K562 treated with DMSO at 1 percent for 48 hours (cell line): ENCODE data around the gene KRTAP10-2. TPM values are rescaled to one million over a fixed set of nuclear protein-coding genes. Genes with fewer than 3 reads are reported as not detected.

Source experiments
- total RNA-seq: library from RNA; unstranded; fragments of 300-600 nt; gene quantifications from 2 replicates; pipeline ENCODE4 v1.2.3, GENCODE V29; 2022; ENCODE audit warnings: low replicate concordance; ENCODE audit errors: extremely low read depth

The KRTAP10-2 gene, protein sequence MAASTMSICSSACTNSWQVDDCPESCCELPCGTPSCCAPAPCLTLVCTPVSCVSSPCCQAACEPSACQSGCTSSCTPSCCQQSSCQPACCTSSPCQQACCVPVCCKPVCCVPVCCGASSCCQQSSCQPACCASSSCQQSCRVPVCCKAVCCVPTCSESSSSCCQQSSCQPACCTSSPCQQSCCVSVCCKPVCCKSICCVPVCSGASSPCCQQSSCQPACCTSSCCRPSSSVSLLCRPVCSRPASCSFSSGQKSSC
- total RNA-seq, result not detected in 2 replicates

DNA sequence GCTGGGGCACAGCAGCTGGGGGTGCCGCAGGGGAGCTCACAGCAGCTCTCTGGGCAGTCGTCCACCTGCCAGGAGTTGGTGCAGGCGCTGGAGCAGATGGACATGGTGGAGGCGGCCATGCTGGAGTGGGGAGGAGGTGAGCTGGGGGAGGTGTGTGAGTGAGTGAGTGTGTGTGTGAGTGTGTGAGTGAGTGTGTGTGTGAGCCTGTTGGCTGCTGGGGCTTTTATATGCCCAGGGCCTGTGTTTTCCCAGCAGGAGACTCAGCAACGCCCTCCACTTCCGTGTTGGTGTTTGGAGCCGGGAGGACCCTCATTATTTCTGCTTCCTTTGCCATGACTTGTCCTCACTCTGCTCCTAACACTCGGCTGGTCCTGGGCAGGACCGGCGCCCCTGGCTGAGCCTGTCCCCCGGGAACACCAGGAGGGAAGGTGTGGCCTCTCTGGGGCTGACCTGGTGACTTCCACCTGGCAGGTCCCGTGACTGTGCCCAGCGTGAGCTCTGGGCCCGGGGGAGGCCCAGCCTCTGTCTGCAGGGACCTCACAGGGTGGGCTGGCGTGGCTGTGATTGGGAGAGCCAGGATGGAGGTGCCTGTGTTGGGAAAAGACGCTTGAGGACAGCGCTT, at the start of gene KRTAP10-2:
KRTAP10-2 (minus strand) TSS at position 166 of the 622 bp plus-strand sequence; CDS start at position 119, 47 bp downstream.

DNA sequence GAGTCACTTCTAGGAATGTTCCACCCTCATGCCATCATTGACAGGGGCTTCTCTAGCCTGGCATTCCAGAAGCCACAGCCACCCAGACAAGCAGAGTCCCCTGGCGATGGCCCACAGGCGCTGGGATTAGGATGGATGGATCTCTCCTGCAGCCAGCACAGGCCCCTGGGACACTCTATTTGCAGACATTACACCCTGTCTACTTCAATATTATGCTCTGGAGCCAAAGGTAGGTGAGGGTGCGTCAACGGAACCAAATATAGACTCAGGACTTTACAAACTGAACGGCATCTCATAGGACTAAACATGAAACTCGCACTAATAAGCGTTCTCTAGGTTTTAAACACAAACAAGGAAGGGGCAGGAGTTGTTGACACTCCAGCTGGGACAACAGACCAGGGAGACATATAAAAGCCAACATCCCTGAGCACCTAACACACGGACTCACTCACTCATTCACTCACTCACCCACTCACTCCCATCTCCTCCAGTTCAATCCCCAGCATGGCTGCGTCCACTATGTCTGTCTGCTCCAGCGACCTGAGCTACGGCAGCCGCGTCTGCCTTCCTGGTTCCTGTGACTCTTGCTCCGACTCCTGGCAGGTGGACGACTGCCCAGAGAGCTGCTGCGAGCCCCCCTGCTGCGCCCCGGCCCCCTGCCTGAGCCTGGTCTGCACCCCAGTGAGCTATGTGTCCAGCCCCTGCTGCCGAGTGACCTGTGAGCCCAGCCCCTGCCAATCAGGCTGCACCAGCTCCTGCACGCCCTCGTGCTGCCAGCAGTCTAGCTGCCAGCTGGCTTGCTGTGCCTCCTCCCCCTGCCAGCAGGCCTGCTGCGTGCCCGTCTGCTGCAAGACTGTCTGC, 49.0 kb upstream of the KRTAP10-2 start, which contains the start of gene KRTAP10-7:
KRTAP10-7 (plus strand) TSS at position 480 of the 861 bp plus-strand sequence; CDS start at position 505, 25 bp downstream.

DNA sequence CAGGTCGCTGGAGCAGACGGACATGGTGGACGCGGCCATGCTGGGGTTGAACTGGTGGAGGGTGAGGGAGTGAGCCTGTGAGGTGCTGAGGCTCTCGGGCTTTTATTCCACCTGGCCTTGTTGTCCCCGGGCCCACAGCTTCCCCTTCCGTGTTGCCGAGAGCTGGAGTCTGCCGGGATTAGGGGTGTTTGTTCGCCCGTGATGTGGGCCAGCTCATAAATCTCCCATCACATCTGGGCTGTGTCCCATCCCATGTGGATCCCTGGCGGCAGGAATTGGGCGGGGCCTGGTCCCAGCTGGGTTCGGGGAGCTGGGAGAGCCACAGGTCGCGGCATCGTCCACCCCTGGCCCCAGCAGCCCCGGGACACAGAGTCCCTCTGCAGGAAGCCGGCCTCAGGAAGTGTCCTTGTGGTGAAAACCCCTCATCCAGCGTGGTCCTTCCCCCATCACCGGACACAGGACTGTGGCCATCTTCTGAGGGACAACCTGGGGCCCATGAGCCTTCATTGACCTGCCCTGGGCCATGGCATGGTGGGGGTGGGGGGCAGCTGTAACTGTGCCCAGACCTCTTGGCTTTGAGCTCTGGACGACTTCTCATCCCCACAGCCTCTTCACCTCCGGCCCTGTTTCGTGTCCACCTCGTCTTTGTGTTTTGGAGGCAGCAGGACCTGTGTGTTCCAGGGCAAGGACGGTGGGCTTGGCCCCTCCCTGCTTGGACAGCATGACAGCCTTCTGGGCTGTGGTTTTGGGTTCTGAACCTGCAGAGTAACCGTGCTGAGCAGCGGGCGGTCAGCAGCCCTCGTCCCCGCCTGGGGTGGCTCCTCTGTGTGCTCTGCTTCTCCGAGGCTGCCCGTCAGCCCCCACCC, 41.4 kb upstream of the KRTAP10-2 start, which contains the start of gene KRTAP10-6:
KRTAP10-6 (minus strand) TSS at position 60 of the 866 bp plus-strand sequence; CDS start at position 39, 21 bp downstream.

DNA sequence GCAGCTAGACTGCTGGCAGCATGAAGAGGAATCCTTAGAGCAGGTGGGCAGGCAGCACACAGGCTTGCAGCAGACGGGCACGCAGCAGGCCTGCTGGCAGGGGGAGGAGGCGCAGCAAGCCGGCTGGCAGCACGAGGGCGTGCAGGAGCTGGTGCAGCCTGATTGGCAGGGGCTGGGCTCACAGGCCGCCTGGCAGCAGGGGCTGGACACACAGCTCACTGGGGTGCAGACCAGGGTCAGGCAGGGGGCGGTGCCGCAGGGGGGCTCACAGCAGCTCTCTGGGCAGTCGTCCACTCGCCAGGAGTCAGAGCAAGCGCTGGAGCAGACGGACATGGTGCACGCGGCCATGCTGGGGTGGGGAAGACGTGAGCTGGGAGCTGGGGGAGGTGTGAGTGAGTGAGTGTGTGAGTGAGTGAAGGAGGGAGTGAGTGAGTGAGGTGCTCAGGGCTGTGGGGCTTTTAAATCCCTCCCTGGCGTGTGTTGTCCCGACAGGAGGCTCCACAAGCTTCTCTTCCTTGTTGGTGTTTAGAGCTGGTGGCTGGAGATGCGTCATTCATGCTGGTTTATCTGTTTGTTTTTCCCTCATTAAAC, 29.0 kb upstream of the KRTAP10-2 start, which contains the start of gene KRTAP10-5:
KRTAP10-5 (minus strand) TSS at position 374 of the 591 bp plus-strand sequence; CDS start at position 348, 26 bp downstream.

DNA sequence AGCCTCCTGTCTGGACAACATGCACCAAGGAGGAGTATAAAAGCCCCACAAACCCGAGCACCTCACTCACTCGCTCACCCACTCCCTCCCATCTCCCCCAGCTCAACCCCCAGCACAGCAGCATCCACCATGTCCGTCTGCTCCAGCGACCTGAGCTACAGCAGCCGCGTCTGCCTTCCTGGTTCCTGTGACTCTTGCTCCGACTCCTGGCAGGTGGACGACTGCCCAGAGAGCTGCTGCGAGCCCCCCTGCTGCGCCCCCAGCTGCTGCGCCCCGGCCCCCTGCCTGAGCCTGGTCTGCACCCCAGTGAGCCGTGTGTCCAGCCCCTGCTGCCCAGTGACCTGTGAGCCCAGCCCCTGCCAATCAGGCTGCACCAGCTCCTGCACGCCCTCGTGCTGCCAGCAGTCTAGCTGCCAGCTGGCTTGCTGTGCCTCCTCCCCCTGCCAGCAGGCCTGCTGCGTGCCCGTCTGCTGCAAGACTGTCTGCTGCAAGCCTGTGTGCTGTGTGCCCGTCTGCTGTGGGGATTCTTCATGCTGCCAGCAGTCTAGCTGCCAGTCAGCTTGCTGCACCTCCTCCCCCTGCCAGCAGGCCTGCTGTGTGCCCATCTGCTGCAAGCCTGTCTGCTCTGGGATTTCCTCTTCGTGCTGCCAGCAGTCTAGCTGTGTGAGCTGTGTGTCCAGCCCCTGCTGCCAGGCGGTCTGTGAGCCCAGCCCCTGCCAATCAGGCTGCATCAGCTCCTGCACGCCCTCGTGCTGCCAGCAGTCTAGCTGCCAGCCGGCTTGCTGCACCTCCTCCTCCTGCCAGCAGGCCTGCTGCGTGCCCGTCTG, 22.5 kb upstream of the KRTAP10-2 start, which contains the start of gene KRTAP10-4:
KRTAP10-4 (plus strand) TSS at position 100 of the 827 bp plus-strand sequence; CDS start at position 130, 30 bp downstream.

DNA sequence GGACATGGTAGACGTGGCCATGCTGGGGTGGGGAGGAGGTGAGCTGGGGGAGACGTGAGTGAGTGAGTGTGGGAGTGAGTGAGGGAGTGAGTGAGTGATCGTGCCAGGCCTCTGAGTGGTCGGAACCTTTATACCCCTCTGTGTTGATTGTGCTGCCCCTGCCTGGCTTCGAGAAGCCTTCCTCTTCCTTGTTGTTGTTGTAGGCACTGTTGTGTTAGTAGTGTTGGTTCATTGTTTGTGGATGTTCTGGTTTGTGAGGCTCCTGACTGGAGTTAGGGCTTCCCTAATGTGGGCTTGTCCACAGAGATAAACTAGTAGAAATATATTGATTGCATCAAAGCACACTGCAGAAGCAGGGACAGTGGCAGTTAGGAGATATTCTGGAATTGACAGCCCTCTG, 7.4 kb upstream of the KRTAP10-2 start, which contains the start of gene KRTAP10-3:
KRTAP10-3 (minus strand) TSS at position 101 of the 400 bp plus-strand sequence; CDS start at position 21, 80 bp downstream.

DNA sequence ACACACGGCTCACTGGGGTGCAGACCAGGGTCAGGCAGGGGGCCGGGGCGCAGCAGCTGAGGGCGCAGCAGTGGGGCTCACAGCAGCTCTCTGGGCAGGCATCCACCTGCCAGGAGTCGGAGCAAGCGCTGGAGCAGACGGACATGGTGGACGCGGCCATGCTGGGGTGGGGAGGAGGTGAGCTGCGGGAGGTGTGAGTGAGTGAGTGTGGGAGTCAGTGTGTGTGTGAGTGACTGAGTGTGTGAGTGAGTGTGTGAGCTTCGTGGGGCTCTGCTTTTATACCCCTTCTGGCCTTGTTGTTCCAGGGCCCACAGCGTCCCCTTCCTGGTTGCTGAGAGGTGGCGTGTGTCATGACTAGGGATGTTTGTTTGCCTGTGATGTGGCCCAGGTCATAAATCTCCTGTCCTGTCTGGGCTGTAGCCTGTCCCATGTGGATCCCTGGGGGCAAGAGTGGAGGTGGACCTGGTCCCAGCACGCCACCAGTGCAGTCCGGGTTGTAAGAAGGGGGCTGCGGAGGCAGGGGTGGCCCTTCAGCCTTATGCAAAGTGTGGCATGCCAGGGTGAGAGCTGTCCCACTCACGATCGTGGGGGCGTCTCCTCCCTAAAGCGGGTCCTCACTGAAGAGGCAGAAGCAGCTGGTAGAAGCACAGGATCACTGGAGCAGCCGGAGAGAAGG, 11.2 kb downstream of the KRTAP10-2 start, which contains the start of gene KRTAP10-1:
KRTAP10-1 (minus strand) TSS at position 205 of the 676 bp plus-strand sequence; CDS start at position 160, 45 bp downstream.

Other genes with a start within 250 kb of the KRTAP10-2 start
- not detected in 2 replicates for gene CFAP410, start 212.1 kb downstream of the KRTAP10-2 start, total RNA-seq
- gene TRPM2, start 197.9 kb downstream of the KRTAP10-2 start, total RNA-seq, result not detected in 2 replicates
- not detected in 2 replicates for gene LRRC3, start 96.0 kb downstream of the KRTAP10-2 start, total RNA-seq
- gene KRTAP10-1, start 11.3 kb downstream of the KRTAP10-2 start, total RNA-seq, result not detected in 2 replicates
- not detected in 2 replicates for gene KRTAP10-3, start 7.3 kb upstream of the KRTAP10-2 start, total RNA-seq
- not detected in 2 replicates for gene KRTAP10-4, start 22.2 kb upstream of the KRTAP10-2 start, total RNA-seq
- not detected in 2 replicates for gene KRTAP10-5, start 29.1 kb upstream of the KRTAP10-2 start, total RNA-seq
- gene KRTAP10-6, start 41.0 kb upstream of the KRTAP10-2 start, total RNA-seq, result not detected in 2 replicates
- not detected in 2 replicates for gene KRTAP10-7, start 49.1 kb upstream of the KRTAP10-2 start, total RNA-seq
- gene KRTAP10-8, start 60.6 kb upstream of the KRTAP10-2 start, total RNA-seq, result not detected in 2 replicates
- gene KRTAP10-9, start 75.6 kb upstream of the KRTAP10-2 start, total RNA-seq, result not detected in 2 replicates
- gene KRTAP10-10, start 85.9 kb upstream of the KRTAP10-2 start, total RNA-seq, result not detected in 2 replicates
- not detected in 2 replicates for gene KRTAP10-11, start 94.9 kb upstream of the KRTAP10-2 start, total RNA-seq
- not detected in 2 replicates for gene KRTAP12-4, start 103.2 kb upstream of the KRTAP10-2 start, total RNA-seq
- gene KRTAP12-3, start 106.4 kb upstream of the KRTAP10-2 start, total RNA-seq, result not detected in 2 replicates
- not detected in 2 replicates for gene KRTAP12-2, start 115.4 kb upstream of the KRTAP10-2 start, total RNA-seq
- not detected in 2 replicates for gene KRTAP12-1, start 130.7 kb upstream of the KRTAP10-2 start, total RNA-seq
- gene KRTAP10-12, start 145.7 kb upstream of the KRTAP10-2 start, total RNA-seq, result not detected in 2 replicates
- not detected in 2 replicates for gene TSPEAR, start 160.1 kb upstream of the KRTAP10-2 start, total RNA-seq